ENCODE results near the gene AMOTL1.

DNA sequence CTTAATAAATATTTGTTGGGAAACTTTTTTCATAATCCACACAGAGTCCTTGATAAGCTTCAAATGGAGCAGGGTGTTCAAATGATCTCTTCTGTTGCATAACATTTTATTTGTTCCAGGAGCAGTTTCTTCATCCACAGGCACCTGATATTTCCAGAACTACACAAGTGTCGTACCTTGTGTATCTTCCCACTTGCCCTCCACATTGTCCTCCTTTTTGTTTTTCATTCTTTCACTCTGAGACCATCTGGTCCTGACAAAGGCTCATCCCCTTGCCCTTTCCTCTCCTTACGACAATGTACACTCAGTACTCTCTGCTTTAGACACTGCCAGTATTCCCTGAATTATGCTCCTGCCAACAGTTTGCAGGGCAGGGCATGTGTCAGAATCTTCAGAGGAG lies 5.2 kb upstream of the AMOTL1 start:
- TF ChIP-seq, protein P1, sequence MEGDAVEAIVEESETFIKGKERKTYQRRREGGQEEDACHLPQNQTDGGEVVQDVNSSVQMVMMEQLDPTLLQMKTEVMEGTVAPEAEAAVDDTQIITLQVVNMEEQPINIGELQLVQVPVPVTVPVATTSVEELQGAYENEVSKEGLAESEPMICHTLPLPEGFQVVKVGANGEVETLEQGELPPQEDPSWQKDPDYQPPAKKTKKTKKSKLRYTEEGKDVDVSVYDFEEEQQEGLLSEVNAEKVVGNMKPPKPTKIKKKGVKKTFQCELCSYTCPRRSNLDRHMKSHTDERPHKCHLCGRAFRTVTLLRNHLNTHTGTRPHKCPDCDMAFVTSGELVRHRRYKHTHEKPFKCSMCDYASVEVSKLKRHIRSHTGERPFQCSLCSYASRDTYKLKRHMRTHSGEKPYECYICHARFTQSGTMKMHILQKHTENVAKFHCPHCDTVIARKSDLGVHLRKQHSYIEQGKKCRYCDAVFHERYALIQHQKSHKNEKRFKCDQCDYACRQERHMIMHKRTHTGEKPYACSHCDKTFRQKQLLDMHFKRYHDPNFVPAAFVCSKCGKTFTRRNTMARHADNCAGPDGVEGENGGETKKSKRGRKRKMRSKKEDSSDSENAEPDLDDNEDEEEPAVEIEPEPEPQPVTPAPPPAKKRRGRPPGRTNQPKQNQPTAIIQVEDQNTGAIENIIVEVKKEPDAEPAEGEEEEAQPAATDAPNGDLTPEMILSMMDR (IDR thresholded peaks at IDR 0.05 in 4 of 5, conservative IDR thresholded peaks at IDR 0.05 in 1 of 5): no peak
- peak in 1 of 2 donors; percentile 17 for TF ChIP-seq POLR2A (IDR thresholded peaks at IDR 0.05)
